Astrocyte of the spinal cord (primary cell): ENCODE results near the gene GUCY1A2.

ENCODE experiments used
- DNase-seq: peaks from one replicate; pipeline ENCODE4 v3.0.0; 2011; ENCODE audit warnings: low read depth, low spot score
- H3K4me3 ChIP-seq: 2 replicates; pipeline ENCODE4 v1.5.1; 2011; ENCODE audit warnings: low read depth, mild to moderate bottlenecking, low read length, moderate library complexity
- in situ Hi-C: cut with HindIII; loops from 2 replicates; pipeline ENCODE4 v1.10.0; 2017; ENCODE audit warnings: low sequenced_read_pairs
- TF ChIP-seq, protein P1 (sequence below): IDR thresholded peaks from 2 replicates; pipeline ENCODE4 v1.5.1; 2012; ENCODE audit warnings: low read depth, mild to moderate bottlenecking, low read length, inconsistent platforms

Gene GUCY1A2

DNA sequence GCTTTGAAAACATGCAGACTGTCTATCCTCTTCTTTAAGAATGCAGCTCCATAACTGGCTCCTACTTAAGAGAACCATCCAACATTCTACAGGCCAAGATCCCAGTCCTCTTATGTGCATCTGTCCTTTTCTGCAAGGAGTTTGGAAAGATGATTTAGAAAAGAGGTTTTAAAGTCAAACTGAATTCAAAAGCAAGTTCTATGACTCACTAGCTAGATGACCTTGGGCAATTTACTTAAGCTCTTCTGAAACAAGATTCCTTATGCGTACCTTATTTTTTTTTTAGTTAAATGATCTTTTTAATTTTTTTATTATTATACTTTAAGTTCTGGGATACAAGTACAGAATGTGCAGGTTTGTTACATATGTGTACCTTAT is 29.2 kb downstream of the GUCY1A2 start:
- TF ChIP-seq, protein P1, sequence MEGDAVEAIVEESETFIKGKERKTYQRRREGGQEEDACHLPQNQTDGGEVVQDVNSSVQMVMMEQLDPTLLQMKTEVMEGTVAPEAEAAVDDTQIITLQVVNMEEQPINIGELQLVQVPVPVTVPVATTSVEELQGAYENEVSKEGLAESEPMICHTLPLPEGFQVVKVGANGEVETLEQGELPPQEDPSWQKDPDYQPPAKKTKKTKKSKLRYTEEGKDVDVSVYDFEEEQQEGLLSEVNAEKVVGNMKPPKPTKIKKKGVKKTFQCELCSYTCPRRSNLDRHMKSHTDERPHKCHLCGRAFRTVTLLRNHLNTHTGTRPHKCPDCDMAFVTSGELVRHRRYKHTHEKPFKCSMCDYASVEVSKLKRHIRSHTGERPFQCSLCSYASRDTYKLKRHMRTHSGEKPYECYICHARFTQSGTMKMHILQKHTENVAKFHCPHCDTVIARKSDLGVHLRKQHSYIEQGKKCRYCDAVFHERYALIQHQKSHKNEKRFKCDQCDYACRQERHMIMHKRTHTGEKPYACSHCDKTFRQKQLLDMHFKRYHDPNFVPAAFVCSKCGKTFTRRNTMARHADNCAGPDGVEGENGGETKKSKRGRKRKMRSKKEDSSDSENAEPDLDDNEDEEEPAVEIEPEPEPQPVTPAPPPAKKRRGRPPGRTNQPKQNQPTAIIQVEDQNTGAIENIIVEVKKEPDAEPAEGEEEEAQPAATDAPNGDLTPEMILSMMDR = no peak
- DNase-seq = peak; percentile 43
- in situ Hi-C loops = no loop called here
- no peak overlapping the region for H3K4me3 ChIP-seq

DNA sequence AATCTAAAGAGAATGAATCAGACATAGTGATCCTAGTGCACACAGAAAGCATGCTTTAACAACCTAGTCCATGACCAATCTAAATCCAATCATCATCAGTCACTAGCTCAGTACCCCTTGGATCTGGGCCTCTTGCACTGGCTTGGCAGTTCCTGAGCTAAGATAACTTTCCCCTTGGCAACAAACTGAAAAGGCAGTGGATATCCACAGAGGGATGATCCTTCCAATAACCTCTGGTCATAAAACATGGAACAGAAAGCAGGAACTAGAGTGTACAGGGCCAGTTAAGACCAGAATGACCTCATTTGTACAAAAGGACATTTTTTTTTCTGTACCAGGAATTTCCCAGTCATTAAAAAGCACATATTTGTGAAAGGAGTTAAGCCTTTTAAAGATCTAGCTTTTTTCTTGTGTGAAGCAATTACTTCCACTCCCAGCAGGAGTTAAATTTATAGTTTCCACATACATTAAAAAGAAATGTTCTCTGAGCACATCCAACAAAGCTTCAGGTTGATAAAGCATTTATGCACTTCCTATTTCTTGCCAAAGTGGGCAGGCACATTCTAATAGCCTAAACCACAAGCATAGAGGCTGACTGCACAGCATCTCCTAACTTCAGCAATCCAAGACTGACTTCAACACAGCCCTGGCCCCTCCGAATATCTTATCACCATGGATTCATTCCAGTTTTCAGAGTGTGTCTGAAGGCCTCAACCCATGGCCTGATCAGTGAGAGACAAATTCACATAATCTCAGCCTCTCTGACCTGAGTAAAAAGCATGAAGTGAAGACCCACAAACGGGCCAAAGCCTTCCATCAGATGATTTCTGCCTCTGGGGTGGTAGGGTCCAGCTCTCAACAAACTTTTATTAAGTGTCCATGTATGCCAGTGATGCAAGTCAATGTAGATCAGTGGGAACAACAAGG is 29.9 kb downstream of the GUCY1A2 start:
- peak; percentile 92 for DNase-seq
- H3K4me3 ChIP-seq = no peak overlapping the region
- TF ChIP-seq, protein P1 = no peak
- in situ Hi-C loops = no loop called here

DNA sequence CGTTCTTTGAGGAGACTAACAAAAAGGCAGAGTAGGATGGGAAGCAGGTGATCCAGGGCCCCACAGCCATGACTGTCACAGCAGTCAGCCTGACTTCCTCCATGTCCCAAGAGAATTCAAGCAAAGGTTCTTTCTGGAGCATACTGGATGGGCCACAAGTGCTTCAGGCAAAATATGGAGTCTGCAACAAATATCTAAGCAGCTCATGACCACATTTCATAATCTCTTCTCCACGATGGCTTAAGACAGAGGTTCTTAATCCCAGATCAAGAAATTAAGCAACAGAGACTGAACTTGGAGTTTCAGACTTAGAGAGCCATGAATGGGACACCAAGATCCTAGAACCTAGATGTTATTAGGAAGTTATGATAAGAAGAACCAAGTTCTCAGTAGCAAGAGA is 31.6 kb downstream of the GUCY1A2 start:
- no peak overlapping the region for H3K4me3 ChIP-seq
- TF ChIP-seq, protein P1 = no peak
- DNase-seq = no peak
- in situ Hi-C loops = no loop called here

DNA sequence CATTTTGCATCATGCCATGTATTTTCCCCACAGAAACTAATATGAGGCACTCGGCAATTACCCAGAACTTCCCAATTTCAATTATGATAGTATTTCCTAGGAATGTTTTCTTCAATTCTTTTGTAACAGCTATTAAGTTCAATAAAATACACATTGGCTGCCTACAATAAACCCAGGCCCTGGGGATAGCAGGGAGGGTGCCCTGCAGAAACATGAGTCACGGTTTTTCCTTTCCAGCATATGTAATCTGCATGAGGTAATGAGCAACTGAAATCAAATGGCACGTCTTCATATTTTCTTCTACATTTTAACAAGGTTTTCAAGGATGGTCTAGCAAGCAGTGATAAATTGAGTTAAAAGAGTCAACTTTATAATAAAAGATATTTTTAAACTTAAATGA is 32.0 kb downstream of the GUCY1A2 start:
- TF ChIP-seq, protein P1 = no peak
- DNase-seq = peak; percentile 62
- in situ Hi-C loops = no loop called here
- H3K4me3 ChIP-seq = no peak overlapping the region

DNA sequence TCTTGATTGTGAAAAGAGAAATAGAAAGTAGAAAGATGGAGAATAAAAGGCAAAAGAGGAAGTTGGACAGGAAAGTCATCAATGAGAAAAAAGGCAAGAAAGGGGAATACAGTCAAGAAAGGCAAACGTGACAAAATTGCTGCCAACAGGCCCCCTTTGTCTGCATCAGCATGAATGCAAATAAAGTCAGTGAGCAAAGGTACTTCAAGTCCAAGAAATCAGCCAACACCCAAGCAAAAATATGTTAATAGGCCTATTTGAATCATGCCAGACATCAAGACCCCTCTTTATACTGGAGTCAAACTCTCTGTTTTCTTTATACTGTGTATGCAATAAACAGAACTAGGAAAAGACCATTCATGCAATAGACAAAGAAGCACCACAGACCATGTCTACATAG is 34.3 kb downstream of the GUCY1A2 start:
- TF ChIP-seq, protein P1 = no peak
- in situ Hi-C loops = no loop called here
- no peak overlapping the region for H3K4me3 ChIP-seq
- no peak for DNase-seq

DNA sequence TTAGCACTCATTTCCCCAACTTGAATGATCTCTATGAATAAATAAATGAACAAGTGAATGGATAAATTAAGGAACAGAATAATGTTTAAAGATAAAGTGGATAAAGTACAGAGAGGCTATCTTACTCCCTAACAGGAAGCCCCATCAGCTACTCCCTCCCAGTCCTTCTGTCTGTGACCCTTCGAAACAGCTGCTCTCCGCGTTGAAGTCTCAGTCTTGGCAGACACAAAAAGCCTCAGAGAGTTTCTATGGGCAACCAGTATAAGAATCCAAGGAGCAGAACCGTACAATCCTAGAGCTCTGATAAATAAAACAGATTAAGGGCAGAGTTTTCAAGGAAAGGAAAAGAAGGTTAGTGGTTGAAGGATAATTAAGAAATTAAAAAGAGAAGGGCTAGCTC is 35.0 kb downstream of the GUCY1A2 start:
- no peak for DNase-seq
- in situ Hi-C loops = no loop called here
- H3K4me3 ChIP-seq = no peak overlapping the region
- TF ChIP-seq, protein P1 = no peak
